Caco-2 (cell line): ENCODE measurements around the gene KCNIP4. TPM values are rescaled to one million over a fixed set of nuclear protein-coding genes. Genes with fewer than 3 reads are reported as not detected.

Experiments
- BruUV-seq: library from RNA; stranded (reverse); fragments of 400-500 nt; replicated peaks from 2 replicates; lab custom pipeline; 2021; lab: Mats Ljungman, UMichigan
- CTCF ChIA-PET: fragments of 300-600 bp; sonication (Branson Sonifier 250); formaldehyde crosslinking; loops from one replicate; lab custom pipeline; 2022; ENCODE audit warnings: antibody characterized with exemption; lab: Charles Lee
- POLR2A ChIA-PET: fragments of 300-600 bp; sonication (Branson Sonifier 250); formaldehyde crosslinking; loops from one replicate; lab custom pipeline; 2022; ENCODE audit warnings: antibody characterized with exemption; lab: Charles Lee
- DNase-seq, 2 experiments: peaks; one replicate each; pipeline versions ENCODE4 v3.0.0 to v3.0.0-alpha.2; 2020 to 2022
- H3K27me3 ChIP-seq: replicated peaks from 2 replicates; pipeline ENCODE4 v1.6.0; 2011; ENCODE audit warnings: low read length; ENCODE audit not compliant: control insufficient read depth, insufficient read depth
- H3K36me3 ChIP-seq: 2 replicates; pipeline ENCODE4 v1.5.1; 2011; ENCODE audit warnings: low read length; ENCODE audit not compliant: control insufficient read depth, insufficient read depth
- H3K4me1 ChIP-seq: fragments of 250-450 bp; sonication (Bioruptor Pico); 2 replicates; pipeline ENCODE4 v1.5.1; 2020; ENCODE audit warnings: mild to moderate bottlenecking
- H3K4me3 ChIP-seq: 2 replicates; pipeline ENCODE4 v1.5.1; 2011; ENCODE audit warnings: low read depth, mild to moderate bottlenecking, control low read depth, low read length
- H3K9me3 ChIP-seq: fragments of 250-450 bp; sonication (Bioruptor Pico); 2 replicates; pipeline ENCODE4 v1.5.1; 2020; ENCODE audit warnings: mild to moderate bottlenecking, moderate library complexity
- H3K27ac Mint-ChIP-seq: one replicate; pipeline ENCODE4 v1.8.0; 2022; ENCODE audit warnings: mixed read lengths; ENCODE audit not compliant: unreplicated experiment
- H3K27me3 Mint-ChIP-seq: one replicate; pipeline ENCODE4 v1.8.0; 2022; ENCODE audit warnings: mixed read lengths; ENCODE audit not compliant: insufficient read depth, unreplicated experiment
- H3K36me3 Mint-ChIP-seq: one replicate; pipeline ENCODE4 v1.8.0; 2022; ENCODE audit warnings: mild to moderate bottlenecking, mixed read lengths; ENCODE audit not compliant: insufficient read depth, unreplicated experiment
- H3K4me1 Mint-ChIP-seq: one replicate; pipeline ENCODE4 v1.8.0; 2022; ENCODE audit warnings: low read depth, mixed read lengths; ENCODE audit not compliant: unreplicated experiment
- H3K4me3 Mint-ChIP-seq: one replicate; pipeline ENCODE4 v1.8.0; 2022; ENCODE audit warnings: mild to moderate bottlenecking, moderate library complexity, mixed read lengths; ENCODE audit not compliant: unreplicated experiment
- H3K9me3 Mint-ChIP-seq: one replicate; pipeline ENCODE4 v1.8.0; 2022; ENCODE audit warnings: mixed read lengths; ENCODE audit not compliant: unreplicated experiment
- intact Hi-C: fragments of 100-400 bp; cut with micrococcal nuclease; formaldehyde crosslinking; loops from one replicate; pipeline ENCODE4 v1.10.0; 2022; ENCODE audit not compliant: unreplicated experiment
- total RNA-seq: library from RNA; stranded (reverse); gene quantifications from 2 replicates; pipeline ENCODE4 v1.2.3, GENCODE V29; 2022
- TF ChIP-seq, protein P1 (sequence below), 2 experiments: fragments of 200-600 bp in 1 of 2; IDR thresholded peaks; 1 replicate in 1 of 2; 2 replicates in 1 of 2; pipeline versions ENCODE4 v1.5.1 to v1.8.0; 2011 to 2022; ENCODE audit warnings: antibody characterized with exemption in 1 of 2, control low read depth in 1 of 2, inconsistent platforms in 1 of 2, low read depth in 1 of 2, low read length in 1 of 2, mild to moderate bottlenecking in 1 of 2, moderate library complexity in 1 of 2; ENCODE audit not compliant: insufficient read depth in 1 of 2, severe bottlenecking in 1 of 2, unreplicated experiment in 1 of 2

KCNIP4 gene
- total RNA-seq, 1 experiment from 2014 or later, result not detected

DNA sequence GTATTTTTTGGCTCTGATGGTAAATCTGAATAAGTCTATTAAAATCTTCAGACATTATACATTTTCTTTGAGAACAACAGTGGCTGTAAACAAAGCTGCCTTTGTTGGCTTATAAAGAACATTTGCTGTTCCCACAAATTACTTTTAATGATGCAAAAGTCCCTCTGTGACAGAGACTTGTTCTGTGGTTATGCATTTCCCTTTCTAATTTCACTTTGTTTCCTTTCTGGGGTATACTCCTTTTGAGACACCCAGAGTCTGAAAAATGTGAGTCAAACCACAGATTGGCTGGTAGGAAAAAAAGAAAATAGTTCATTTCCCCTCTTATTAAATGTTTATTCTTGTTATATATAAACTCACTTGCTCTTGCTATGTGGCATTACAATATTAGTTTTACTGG lies 845.9 kb downstream of the KCNIP4 start:
- POLR2A ChIA-PET, result no interaction called here

DNA sequence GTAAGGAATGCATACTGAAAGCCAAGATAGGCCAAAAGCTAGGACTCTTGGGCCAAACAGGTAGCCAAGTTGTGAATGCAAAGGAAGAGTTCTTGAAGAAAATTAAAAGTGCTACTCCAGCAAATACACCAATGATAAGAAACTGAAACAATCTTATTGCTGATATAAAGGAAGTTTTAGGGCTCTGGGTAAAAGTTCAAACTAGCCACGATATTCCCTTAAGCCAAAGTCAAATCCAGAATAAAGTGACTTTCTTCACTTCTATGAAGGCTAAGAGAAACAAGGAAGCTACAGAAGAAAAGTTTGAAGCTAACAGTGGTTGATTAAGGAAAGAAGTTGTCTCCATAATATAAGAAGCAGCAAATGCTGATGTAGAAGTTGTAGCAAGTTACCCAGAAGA lies 850.7 kb downstream of the KCNIP4 start:
- no peak overlapping the region for H3K27ac Mint-ChIP-seq
- Histone ChIP-seq H3K27me3 (no peaks in the 10 kb centered on the region), H3K36me3 (no peaks in the 10 kb centered on the region), H3K4me3 (no peak overlapping the region), H3K4me1 (no peaks in the 10 kb centered on the region), H3K9me3 (no peaks in the 10 kb centered on the region)
- TF ChIP-seq, protein P1, sequence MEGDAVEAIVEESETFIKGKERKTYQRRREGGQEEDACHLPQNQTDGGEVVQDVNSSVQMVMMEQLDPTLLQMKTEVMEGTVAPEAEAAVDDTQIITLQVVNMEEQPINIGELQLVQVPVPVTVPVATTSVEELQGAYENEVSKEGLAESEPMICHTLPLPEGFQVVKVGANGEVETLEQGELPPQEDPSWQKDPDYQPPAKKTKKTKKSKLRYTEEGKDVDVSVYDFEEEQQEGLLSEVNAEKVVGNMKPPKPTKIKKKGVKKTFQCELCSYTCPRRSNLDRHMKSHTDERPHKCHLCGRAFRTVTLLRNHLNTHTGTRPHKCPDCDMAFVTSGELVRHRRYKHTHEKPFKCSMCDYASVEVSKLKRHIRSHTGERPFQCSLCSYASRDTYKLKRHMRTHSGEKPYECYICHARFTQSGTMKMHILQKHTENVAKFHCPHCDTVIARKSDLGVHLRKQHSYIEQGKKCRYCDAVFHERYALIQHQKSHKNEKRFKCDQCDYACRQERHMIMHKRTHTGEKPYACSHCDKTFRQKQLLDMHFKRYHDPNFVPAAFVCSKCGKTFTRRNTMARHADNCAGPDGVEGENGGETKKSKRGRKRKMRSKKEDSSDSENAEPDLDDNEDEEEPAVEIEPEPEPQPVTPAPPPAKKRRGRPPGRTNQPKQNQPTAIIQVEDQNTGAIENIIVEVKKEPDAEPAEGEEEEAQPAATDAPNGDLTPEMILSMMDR (IDR thresholded peaks at IDR 0.05; ENCODE audit: insufficient read depth in 1 of 2, low read depth in 1 of 2, low read length in 1 of 2, severe bottlenecking in 1 of 2, unreplicated experiment in 1 of 2), result no peak
- H3K36me3 Mint-ChIP-seq, result no peaks in the 10 kb centered on the region
- CTCF ChIA-PET, result no interaction called here
- POLR2A ChIA-PET, result no interaction called here
- intact Hi-C loops, result no loop called here
- no peak overlapping the region for H3K4me3 Mint-ChIP-seq
- H3K4me1 Mint-ChIP-seq, result no peaks in the 10 kb centered on the region
- no peaks in the 10 kb centered on the region for H3K9me3 Mint-ChIP-seq
- DNase-seq, result no peak
- peaks cover 2% of the 10 kb centered on the region for H3K27me3 Mint-ChIP-seq
- no TSS peak for BruUV-seq

More for the DNA sequence above, 845.9 kb downstream of the KCNIP4 start:
- intact Hi-C loops, result no loop called here
- H3K27ac Mint-ChIP-seq, result no peak overlapping the region
- H3K36me3 Mint-ChIP-seq, result no peaks in the 10 kb centered on the region
- TF ChIP-seq, protein P1 (IDR thresholded peaks at IDR 0.05; ENCODE audit: insufficient read depth in 1 of 2, low read depth in 1 of 2, low read length in 1 of 2, severe bottlenecking in 1 of 2, unreplicated experiment in 1 of 2), result no peak
- no peaks in the 10 kb centered on the region for H3K36me3 ChIP-seq
- no peaks in the 10 kb centered on the region for H3K9me3 ChIP-seq
- H3K27me3 ChIP-seq, result no peaks in the 10 kb centered on the region
- no peak overlapping the region for H3K4me3 Mint-ChIP-seq
- CTCF ChIA-PET, result no interaction called here
- H3K4me3 ChIP-seq, result no peak overlapping the region
- DNase-seq, result no peak
- no peaks in the 10 kb centered on the region for H3K4me1 ChIP-seq
- H3K9me3 Mint-ChIP-seq, result no peaks in the 10 kb centered on the region
- no peaks in the 10 kb centered on the region for H3K4me1 Mint-ChIP-seq
- no TSS peak for BruUV-seq
- peaks cover under 1% of the 10 kb centered on the region for H3K27me3 Mint-ChIP-seq

DNA sequence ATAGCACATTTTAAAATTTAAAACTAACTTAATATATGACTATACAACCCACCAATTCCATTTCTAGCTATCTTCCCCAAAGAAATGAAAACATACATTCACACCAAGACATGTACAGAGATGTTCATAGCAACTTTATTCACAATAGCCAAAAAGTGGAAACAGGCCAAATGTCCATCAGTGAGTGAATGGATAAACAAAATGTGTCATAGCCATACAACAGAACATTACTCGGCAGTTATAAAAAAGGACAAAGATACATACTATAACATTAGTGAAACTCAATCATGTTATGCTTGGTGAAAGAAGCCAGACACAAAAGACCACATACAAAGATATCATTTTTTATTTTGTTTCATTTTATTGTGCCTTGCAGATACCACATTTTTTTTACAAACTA lies 851.5 kb downstream of the KCNIP4 start:
- Mint-ChIP-seq H3K27ac (no peak overlapping the region), H3K4me1 (no peaks in the 10 kb centered on the region), H3K36me3 (no peaks in the 10 kb centered on the region), H3K27me3 (peaks cover 2% of the 10 kb centered on the region), H3K9me3 (no peaks in the 10 kb centered on the region), H3K4me3 (no peak overlapping the region)
- H3K36me3 ChIP-seq, result no peaks in the 10 kb centered on the region
- no peaks in the 10 kb centered on the region for H3K27me3 ChIP-seq
- CTCF ChIA-PET, result no interaction called here
- H3K9me3 ChIP-seq, result no peaks in the 10 kb centered on the region
- no TSS peak for BruUV-seq
- POLR2A ChIA-PET, result no interaction called here
- TF ChIP-seq, protein P1 (IDR thresholded peaks at IDR 0.05; ENCODE audit: insufficient read depth in 1 of 2, low read depth in 1 of 2, low read length in 1 of 2, severe bottlenecking in 1 of 2, unreplicated experiment in 1 of 2), result no peak
- H3K4me3 ChIP-seq, result no peak overlapping the region
- DNase-seq, result no peak
- no peaks in the 10 kb centered on the region for H3K4me1 ChIP-seq
- intact Hi-C loops, result no loop called here
